ENCODE results near the gene FOXA3. TPM values are rescaled to one million over a fixed set of nuclear protein-coding genes. Genes with fewer than 3 reads are reported as not detected.

FOXA3 gene
- total RNA-seq, 6 experiments from 2014 or later, result 18.2 to 36.1 (median 25.3) TPM

- 70% methylated on average over 10 of the region's 20 CpGs for WGBS (ENCODE audit: insufficient coverage, low coverage, low lambda C conversion rate, missing lambda C conversion rate)
- DNase-seq (no peak), ATAC-seq (no peak)
- no peaks in the 10 kb centered on the region for H3K27me3 ChIP-seq
- no peaks in the 10 kb centered on the region for H3K4me1 ChIP-seq
- TF ChIP-seq POLR2A (IDR thresholded peaks at IDR 0.05), result no peak
- TF ChIP-seq CTCF (IDR thresholded peaks at IDR 0.05), result no peak
- H3K27ac ChIP-seq, result no peak overlapping the region
- H3K4me3 ChIP-seq, result no peak overlapping the region
- intact Hi-C loops (cut with DNase I), result loop anchor here in 1 of 2 donors (10.0 kb wide), 1 partner anchor 194 kb away; no protein-coding TSS in a partner anchor
- peaks cover 0 to 27% (median 13%) of the 10 kb centered on the region in 4 donors for H3K36me3 ChIP-seq
- no peaks in the 10 kb centered on the region for H3K9me3 ChIP-seq
Measured at GRCh38 chr19:45820413-45821102, 43.6 kb upstream of the FOXA3 start.

- Histone ChIP-seq H3K36me3 (peaks cover 0 to 32% (median 16%) of the 10 kb centered on the region in 4 donors), H3K27me3 (no peaks in the 10 kb centered on the region), H3K4me3 (no peak overlapping the region), H3K9me3 (no peaks in the 10 kb centered on the region), H3K27ac (no peak overlapping the region), H3K4me1 (no peaks in the 10 kb centered on the region)
- 74% methylated on average over 7 of the region's 8 CpGs for WGBS (ENCODE audit: insufficient coverage, low coverage, low lambda C conversion rate, missing lambda C conversion rate)
- intact Hi-C loops (cut with DNase I), result loop anchor here in 1 of 2 donors (10.0 kb wide), 1 partner anchor 194 kb away; no protein-coding TSS in a partner anchor
- no peak for ATAC-seq
- DNase-seq, result no peak
- no peak for TF ChIP-seq POLR2A (IDR thresholded peaks at IDR 0.05)
- TF ChIP-seq CTCF (IDR thresholded peaks at IDR 0.05), result no peak
Measured at GRCh38 chr19:45821103-45821521, 43.0 kb upstream of the FOXA3 start.

- no peak for TF ChIP-seq POLR2A (IDR thresholded peaks at IDR 0.05)
- TF ChIP-seq CTCF (IDR thresholded peaks at IDR 0.05), result no peak
- no peak overlapping the region for H3K4me3 ChIP-seq
- intact Hi-C loops (cut with DNase I), result loop anchor here in 1 of 2 donors (10.0 kb wide), 1 partner anchor 193 kb away; no protein-coding TSS in a partner anchor
- H3K27ac ChIP-seq, result no peak overlapping the region
- DNase-seq, result no peak
- H3K9me3 ChIP-seq, result no peaks in the 10 kb centered on the region
- ATAC-seq, result no peak
- WGBS (ENCODE audit: insufficient coverage, low coverage, low lambda C conversion rate, missing lambda C conversion rate), result 70% methylated on average over 2 of the region's 10 CpGs
- no peaks in the 10 kb centered on the region for H3K27me3 ChIP-seq
- H3K4me1 ChIP-seq, result no peaks in the 10 kb centered on the region
- peaks cover 0 to 37% (median 17%) of the 10 kb centered on the region in 4 donors for H3K36me3 ChIP-seq
Measured at GRCh38 chr19:45821570-45821969, 42.6 kb upstream of the FOXA3 start.

- DNase-seq, result no peak
- Histone ChIP-seq H3K36me3 (peaks cover 0 to 47% (median 20%) of the 10 kb centered on the region in 4 donors), H3K4me1 (no peaks in the 10 kb centered on the region), H3K27me3 (no peaks in the 10 kb centered on the region), H3K9me3 (no peaks in the 10 kb centered on the region), H3K4me3 (no peak overlapping the region), H3K27ac (no peak overlapping the region)
- WGBS (ENCODE audit: insufficient coverage, low coverage, low lambda C conversion rate, missing lambda C conversion rate), result no CpG with 5 or more reads among the region's 5 CpGs
- TF ChIP-seq CTCF (IDR thresholded peaks at IDR 0.05) (no peak), POLR2A (IDR thresholded peaks at IDR 0.05) (no peak)
- intact Hi-C loops (cut with DNase I), result loop anchor here in 1 of 2 donors (10.0 kb wide), 1 partner anchor 192 kb away; no protein-coding TSS in a partner anchor
- ATAC-seq, result no peak
Measured at GRCh38 chr19:45822716-45823115, 41.4 kb upstream of the FOXA3 start.
